Immature natural killer cell (primary cell): ENCODE measurements around the gene ZNF518B. TPM values are rescaled to one million over a fixed set of nuclear protein-coding genes. Genes with fewer than 3 reads are reported as not detected.

Experiments
- DNase-seq, 3 donors: peaks; one replicate each; pipeline ENCODE4 v3.0.0; 2022; ENCODE audit warnings: mixed read lengths in 1 of 3
- H3K27ac Mint-ChIP-seq, 6 donors: one replicate each; pipeline ENCODE4 v1.8.0; 2020; ENCODE audit warnings: mixed read lengths in 6 of 6, mild to moderate bottlenecking in 5 of 6, inconsistent platforms in 4 of 6, moderate library complexity in 3 of 6
- H3K27me3 Mint-ChIP-seq, 3 donors: one replicate each; pipeline ENCODE4 v1.8.0; 2020 to 2021; ENCODE audit warnings: low read depth in 3 of 3, mild to moderate bottlenecking in 3 of 3, mixed read lengths in 3 of 3, moderate library complexity in 3 of 3, inconsistent platforms in 1 of 3
- H3K36me3 Mint-ChIP-seq, 3 donors: one replicate each; pipeline ENCODE4 v1.8.0; 2020; ENCODE audit warnings: mixed read lengths in 3 of 3, inconsistent platforms in 2 of 3, mild to moderate bottlenecking in 2 of 3
- H3K4me1 Mint-ChIP-seq, 2 donors: one replicate each; pipeline ENCODE4 v1.8.0; 2020; ENCODE audit warnings: inconsistent platforms in 2 of 2, mild to moderate bottlenecking in 2 of 2, mixed read lengths in 2 of 2, moderate library complexity in 1 of 2
- H3K4me3 Mint-ChIP-seq, 5 donors: one replicate each; pipeline ENCODE4 v1.8.0; 2020; ENCODE audit warnings: mild to moderate bottlenecking in 5 of 5, mixed read lengths in 5 of 5, inconsistent platforms in 3 of 5, moderate library complexity in 3 of 5
- H3K9me3 Mint-ChIP-seq, 6 donors: one replicate each; pipeline ENCODE4 v1.8.0; 2020; ENCODE audit warnings: mild to moderate bottlenecking in 6 of 6, mixed read lengths in 6 of 6, inconsistent platforms in 4 of 6, moderate library complexity in 3 of 6
- polyA plus RNA-seq, 3 donors: library from polyadenylated mRNA; unstranded; fragments of 300-500 nt; fragmentation: Illumina TruSeq; gene quantifications; one replicate each; pipeline ENCODE4 v1.2.3, GENCODE V29; 2021

Gene ZNF518B
- polyA plus RNA-seq = 1 to 10 TPM; 2.8 to 8.5 (median 4.9) TPM

DNA sequence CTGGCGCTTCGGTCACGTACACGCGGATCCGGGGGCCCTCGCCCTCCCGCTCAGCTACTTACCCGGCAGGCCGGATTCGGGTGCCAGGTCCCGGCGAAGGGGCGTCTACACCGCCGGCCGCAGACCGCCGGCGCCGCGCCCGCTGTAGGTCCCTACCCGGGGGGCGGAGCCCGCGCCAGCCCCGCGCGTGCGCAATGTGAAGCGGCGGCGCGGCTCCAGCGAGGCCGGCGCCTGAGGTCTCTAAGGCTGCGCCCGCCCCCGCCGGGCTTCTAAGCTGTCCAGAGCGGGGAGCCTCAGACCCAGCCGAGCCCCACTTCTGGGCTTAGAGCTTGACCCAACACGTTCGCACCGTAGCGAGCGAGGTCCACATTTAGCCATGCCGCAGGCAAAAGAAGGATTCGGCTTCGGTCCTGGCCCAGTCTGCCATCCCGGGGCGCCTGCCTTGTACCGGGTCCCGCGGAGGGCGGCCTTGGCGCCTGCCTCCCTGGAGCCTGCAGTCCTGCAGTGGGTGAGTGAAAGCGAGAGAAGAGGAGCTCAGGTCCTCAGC lies at the start of gene ZNF518B:
TSS of gene ZNF518B (minus strand) at position 172 of the 547 bp plus-strand sequence. CDS start 11,098 bp downstream, outside the sequence.
- H3K27me3 Mint-ChIP-seq = peaks cover 13 to 22% (median 13%) of the 10 kb centered on the region in 3 donors
- peak; percentile 90 to 93 (median 92) for DNase-seq
- H3K4me3 Mint-ChIP-seq = peak within 1 kb of the TSS; percentile 83 to 90 (median 87)
- peaks cover 32 to 46% of the 10 kb centered on the region in 2 donors for H3K4me1 Mint-ChIP-seq
- H3K36me3 Mint-ChIP-seq = peaks cover 9 to 21% (median 14%) of the 10 kb centered on the region in 3 donors
- peaks cover 0 to 7% (median 0%) of the 10 kb centered on the region in 6 donors for H3K9me3 Mint-ChIP-seq
- peak within 1 kb of the TSS; percentile 84 to 95 (median 88) for H3K27ac Mint-ChIP-seq

DNA sequence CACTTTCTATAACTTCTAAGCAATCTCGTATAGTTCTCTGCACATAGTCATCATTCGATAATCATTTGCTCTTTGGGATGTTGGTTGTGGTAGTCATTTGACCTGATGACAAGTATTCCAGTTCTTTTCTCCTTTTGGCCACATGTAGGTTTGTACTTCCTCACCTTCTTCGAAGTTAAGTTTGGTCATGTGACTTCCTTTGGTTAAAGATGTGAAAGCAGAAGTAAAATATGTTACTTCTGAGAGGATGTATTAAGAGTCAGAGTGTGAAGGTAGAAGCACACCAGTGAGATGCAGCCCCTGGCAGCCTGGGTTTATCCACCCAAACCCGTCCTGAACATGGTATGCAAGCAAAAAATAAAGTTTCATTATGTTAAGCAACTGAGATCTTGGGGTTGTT lies 48.9 kb upstream of the ZNF518B start:
- peaks cover 0 to 16% (median 4%) of the 10 kb centered on the region in 3 donors for H3K36me3 Mint-ChIP-seq
- DNase-seq = no peak
- H3K9me3 Mint-ChIP-seq = peaks cover 0 to 14% (median 6%) of the 10 kb centered on the region in 6 donors
- peaks cover 0 to 1% (median 0%) of the 10 kb centered on the region in 3 donors for H3K27me3 Mint-ChIP-seq
- H3K4me3 Mint-ChIP-seq = peak overlapping the region in 2 of 5 donors; percentile 10 to 11
- H3K27ac Mint-ChIP-seq = peak overlapping the region in 1 of 6 donors; percentile 1
- H3K4me1 Mint-ChIP-seq = peaks cover 5 to 8% of the 10 kb centered on the region in 2 donors

DNA sequence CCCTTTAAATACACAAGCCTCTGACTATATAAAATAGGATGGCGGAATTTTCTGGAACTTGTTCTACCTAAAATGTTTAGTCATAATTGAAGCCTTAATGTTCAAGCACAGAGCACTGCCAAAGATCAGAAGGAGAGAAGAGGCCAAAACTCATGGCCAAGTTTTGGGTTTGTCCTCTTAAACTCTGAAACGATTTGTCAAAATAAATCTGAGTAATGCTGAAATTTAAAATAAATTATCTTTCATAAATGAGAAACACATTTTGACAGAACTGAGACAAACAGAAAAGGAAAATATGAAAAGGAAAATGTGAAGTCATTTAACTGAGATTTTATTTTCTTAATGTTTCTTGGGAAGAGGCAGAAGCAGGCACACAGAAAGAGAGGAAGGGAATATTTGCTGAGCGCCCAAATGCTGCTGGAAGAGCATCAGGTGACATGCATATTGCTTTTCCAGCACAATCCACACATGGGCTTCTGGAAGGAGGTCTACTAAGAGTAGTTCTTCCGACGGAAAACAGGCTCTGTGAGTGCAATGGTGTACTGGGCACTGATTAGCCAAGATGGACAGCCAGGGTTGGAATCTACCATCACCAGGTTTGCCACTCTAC lies 47.4 kb upstream of the ZNF518B start:
- H3K27ac Mint-ChIP-seq = no peak overlapping the region
- no peak for DNase-seq
- no peak overlapping the region for H3K4me3 Mint-ChIP-seq
- H3K4me1 Mint-ChIP-seq = peaks cover 5 to 8% of the 10 kb centered on the region in 2 donors
- peaks cover 0 to 13% (median 6%) of the 10 kb centered on the region in 6 donors for H3K9me3 Mint-ChIP-seq
- peaks cover 0 to 1% (median 0%) of the 10 kb centered on the region in 3 donors for H3K27me3 Mint-ChIP-seq
- peaks cover 0 to 11% (median 4%) of the 10 kb centered on the region in 3 donors for H3K36me3 Mint-ChIP-seq

DNA sequence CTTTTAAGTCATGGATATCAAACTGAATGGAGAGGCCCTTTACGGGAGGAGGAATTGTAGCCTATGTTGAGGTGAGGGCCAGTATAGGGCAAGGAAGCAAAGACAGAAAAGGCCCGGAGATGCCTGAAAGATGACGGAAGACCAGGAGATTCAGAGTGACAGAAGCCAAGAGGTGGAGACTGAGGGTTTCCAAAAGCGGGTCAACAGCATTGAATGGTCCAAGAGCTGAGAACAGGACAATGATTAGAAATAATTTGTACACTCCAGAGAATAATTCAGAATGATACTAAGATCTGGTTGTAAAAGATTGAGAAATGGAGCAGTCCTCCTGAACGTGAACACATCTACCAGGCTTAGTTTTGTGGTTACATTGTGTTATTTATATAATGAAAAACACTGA lies 45.5 kb upstream of the ZNF518B start:
- Mint-ChIP-seq H3K4me3 (no peak overlapping the region), H3K4me1 (peaks cover 5 to 8% of the 10 kb centered on the region in 2 donors), H3K9me3 (peaks cover 0 to 13% (median 6%) of the 10 kb centered on the region in 6 donors), H3K36me3 (peaks cover 0 to 11% (median 4%) of the 10 kb centered on the region in 3 donors), H3K27ac (no peak overlapping the region), H3K27me3 (peaks cover 0 to 1% (median 0%) of the 10 kb centered on the region in 3 donors)
- DNase-seq = no peak

DNA sequence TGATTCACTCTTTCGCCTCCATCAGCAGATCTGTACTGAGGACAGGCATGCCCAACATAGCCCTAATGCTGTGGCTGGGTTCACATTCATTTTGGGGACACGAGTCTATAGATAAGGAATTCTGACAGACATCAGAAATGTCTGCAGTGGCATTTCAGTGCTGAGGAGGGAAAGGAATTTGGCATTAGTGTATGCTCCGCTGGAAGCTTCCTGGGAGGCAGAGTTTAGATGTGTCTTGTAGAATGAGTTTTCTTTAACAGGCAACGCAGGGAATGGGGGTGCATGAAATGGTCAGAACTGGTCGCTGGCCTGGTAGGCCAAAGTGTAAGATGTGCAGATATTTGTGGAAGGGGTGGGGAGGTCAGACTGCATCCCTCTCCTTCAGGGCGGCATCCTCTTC lies 43.5 kb upstream of the ZNF518B start:
- no peaks in the 10 kb centered on the region for H3K4me1 Mint-ChIP-seq
- H3K27ac Mint-ChIP-seq = no peak overlapping the region
- no peaks in the 10 kb centered on the region for H3K27me3 Mint-ChIP-seq
- peaks cover 0 to 8% (median under 1%) of the 10 kb centered on the region in 6 donors for H3K9me3 Mint-ChIP-seq
- no peak overlapping the region for H3K4me3 Mint-ChIP-seq
- peaks cover 0 to 7% (median 0%) of the 10 kb centered on the region in 3 donors for H3K36me3 Mint-ChIP-seq
- no peak for DNase-seq

GRCh38 chr4:10496200-10496599 lies 39.0 kb upstream of the ZNF518B start:
- H3K4me1 Mint-ChIP-seq = no peaks in the 10 kb centered on the region
- no peak for DNase-seq
- H3K9me3 Mint-ChIP-seq = peaks cover 0 to 2% (median 0%) of the 10 kb centered on the region in 6 donors

DNA sequence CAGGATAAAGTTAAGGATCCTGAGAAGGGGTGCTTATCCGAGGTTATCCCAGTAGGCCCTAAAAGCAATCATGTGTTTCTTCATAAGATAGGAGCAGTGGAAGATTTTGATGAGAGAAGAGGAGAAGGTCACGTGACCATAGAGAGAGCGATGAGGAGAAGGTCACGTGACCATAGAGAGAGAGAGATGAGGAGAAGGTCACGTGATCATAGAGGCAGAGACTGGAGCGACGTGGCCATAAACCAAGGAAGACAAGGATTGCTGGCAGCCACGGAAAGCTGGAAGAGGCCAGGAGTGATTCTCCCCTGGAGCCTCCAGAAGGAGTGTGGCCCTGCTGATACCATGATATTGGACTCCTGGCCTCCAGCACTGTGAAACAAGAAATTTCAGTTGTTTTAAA lies 38.4 kb upstream of the ZNF518B start:
- Mint-ChIP-seq H3K4me3 (no peak overlapping the region), H3K36me3 (peaks cover 0 to 3% (median 0%) of the 10 kb centered on the region in 3 donors), H3K9me3 (no peaks in the 10 kb centered on the region), H3K4me1 (no peaks in the 10 kb centered on the region), H3K27ac (no peak overlapping the region), H3K27me3 (peaks cover 0 to 6% (median 0%) of the 10 kb centered on the region in 3 donors)
- no peak for DNase-seq

More at GRCh38 chr4:10496200-10496599, 39.0 kb upstream of the ZNF518B start:
- no peak overlapping the region for H3K27ac Mint-ChIP-seq
- H3K27me3 Mint-ChIP-seq = peaks cover 0 to 6% (median 0%) of the 10 kb centered on the region in 3 donors
- H3K36me3 Mint-ChIP-seq = peaks cover 0 to 3% (median 0%) of the 10 kb centered on the region in 3 donors
- no peak overlapping the region for H3K4me3 Mint-ChIP-seq

DNA sequence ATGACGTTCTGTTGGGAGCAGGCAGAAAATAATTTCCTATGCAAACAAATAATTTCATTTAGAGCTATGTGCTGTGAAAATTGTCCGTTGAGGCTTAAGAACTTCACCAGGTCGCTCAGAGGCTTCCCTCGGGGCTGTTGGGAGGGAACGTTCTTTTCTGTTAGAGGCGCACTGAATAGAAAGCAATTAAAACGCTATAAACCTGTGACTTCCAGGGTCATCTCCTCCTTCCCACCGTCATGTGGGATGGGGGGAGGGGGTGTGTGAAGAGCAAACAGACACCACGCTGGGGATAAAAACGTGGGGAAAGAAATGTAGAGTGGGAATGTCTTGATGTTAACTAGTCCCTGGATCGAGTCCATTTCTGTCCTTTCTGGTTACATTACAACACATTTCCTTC lies 35.2 kb upstream of the ZNF518B start:
- Mint-ChIP-seq H3K4me3 (no peak overlapping the region), H3K9me3 (no peaks in the 10 kb centered on the region), H3K27me3 (peaks cover 0 to 10% (median 2%) of the 10 kb centered on the region in 3 donors), H3K27ac (no peak overlapping the region), H3K36me3 (no peaks in the 10 kb centered on the region), H3K4me1 (peaks cover 0 to 4% of the 10 kb centered on the region in 2 donors)
- no peak for DNase-seq

- peaks cover 0 to 10% (median 2%) of the 10 kb centered on the region in 3 donors for H3K27me3 Mint-ChIP-seq
- no peaks in the 10 kb centered on the region for H3K9me3 Mint-ChIP-seq
- no peak for DNase-seq
- no peak overlapping the region for H3K27ac Mint-ChIP-seq
- H3K4me3 Mint-ChIP-seq = no peak overlapping the region
- H3K36me3 Mint-ChIP-seq = no peaks in the 10 kb centered on the region
- peaks cover 0 to 4% of the 10 kb centered on the region in 2 donors for H3K4me1 Mint-ChIP-seq
Measured at GRCh38 chr4:10491401-10491800, 34.2 kb upstream of the ZNF518B start.

DNA sequence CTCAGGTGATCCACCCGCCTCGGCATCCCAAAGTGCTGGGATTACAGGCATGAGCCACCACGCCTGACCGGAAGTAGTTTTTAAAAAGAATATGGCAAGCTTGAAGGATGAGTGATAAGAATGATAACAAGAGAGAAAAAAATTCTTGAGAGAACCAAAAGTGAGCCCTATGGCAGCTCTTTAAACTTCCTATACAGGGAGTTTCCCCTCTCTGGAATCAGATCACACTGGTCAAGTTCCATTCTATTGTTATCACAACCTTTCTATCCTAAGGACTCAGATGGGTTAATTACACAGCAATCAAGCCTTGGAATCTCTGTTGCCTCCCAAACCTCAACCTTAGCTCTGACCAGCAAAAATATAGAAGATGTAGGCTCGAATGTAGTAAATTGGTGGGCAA lies 33.8 kb upstream of the ZNF518B start:
- DNase-seq = no peak
- H3K27me3 Mint-ChIP-seq = peaks cover 0 to 10% (median 2%) of the 10 kb centered on the region in 3 donors

DNA sequence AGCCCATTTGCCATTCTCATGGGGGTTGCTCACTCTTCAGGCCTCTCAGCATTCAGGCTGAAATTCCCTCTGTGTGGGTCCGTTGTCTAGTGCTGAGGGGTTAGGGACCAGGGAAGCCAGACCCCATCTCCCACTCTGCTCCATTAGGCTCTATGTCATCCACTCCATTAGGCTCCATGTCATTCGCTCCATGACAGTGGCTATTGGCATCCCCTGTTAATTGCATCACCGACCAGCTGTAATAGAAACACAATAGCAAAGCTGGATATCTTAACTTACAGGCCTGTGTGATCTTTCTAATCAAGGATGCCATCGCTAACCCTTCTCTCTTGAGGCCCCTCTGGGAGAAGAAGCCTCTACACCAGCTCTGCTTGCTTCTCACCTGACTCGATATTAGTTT lies 25.7 kb upstream of the ZNF518B start:
- Mint-ChIP-seq H3K27me3 (peaks cover 4 to 12% (median 5%) of the 10 kb centered on the region in 3 donors), H3K4me1 (no peaks in the 10 kb centered on the region), H3K4me3 (no peak overlapping the region)

More for the DNA sequence above, 33.8 kb upstream of the ZNF518B start:
- no peaks in the 10 kb centered on the region for H3K9me3 Mint-ChIP-seq
- H3K36me3 Mint-ChIP-seq = no peaks in the 10 kb centered on the region
- peaks cover 0 to 4% of the 10 kb centered on the region in 2 donors for H3K4me1 Mint-ChIP-seq
- no peak overlapping the region for H3K27ac Mint-ChIP-seq
- no peak overlapping the region for H3K4me3 Mint-ChIP-seq

GRCh38 chr4:10480616-10481015 lies 23.4 kb upstream of the ZNF518B start:
- no peaks in the 10 kb centered on the region for H3K4me1 Mint-ChIP-seq
- no peak overlapping the region for H3K27ac Mint-ChIP-seq
- H3K36me3 Mint-ChIP-seq = no peaks in the 10 kb centered on the region
- no peak overlapping the region for H3K4me3 Mint-ChIP-seq
- no peak for DNase-seq
- peaks cover 0 to 1% (median 0%) of the 10 kb centered on the region in 6 donors for H3K9me3 Mint-ChIP-seq
- peaks cover 5 to 16% (median 5%) of the 10 kb centered on the region in 3 donors for H3K27me3 Mint-ChIP-seq

More for the DNA sequence above, 25.7 kb upstream of the ZNF518B start:
- DNase-seq = no peak
- H3K36me3 Mint-ChIP-seq = no peaks in the 10 kb centered on the region
- no peak overlapping the region for H3K27ac Mint-ChIP-seq
- H3K9me3 Mint-ChIP-seq = peaks cover 0 to 1% (median 0%) of the 10 kb centered on the region in 6 donors

DNA sequence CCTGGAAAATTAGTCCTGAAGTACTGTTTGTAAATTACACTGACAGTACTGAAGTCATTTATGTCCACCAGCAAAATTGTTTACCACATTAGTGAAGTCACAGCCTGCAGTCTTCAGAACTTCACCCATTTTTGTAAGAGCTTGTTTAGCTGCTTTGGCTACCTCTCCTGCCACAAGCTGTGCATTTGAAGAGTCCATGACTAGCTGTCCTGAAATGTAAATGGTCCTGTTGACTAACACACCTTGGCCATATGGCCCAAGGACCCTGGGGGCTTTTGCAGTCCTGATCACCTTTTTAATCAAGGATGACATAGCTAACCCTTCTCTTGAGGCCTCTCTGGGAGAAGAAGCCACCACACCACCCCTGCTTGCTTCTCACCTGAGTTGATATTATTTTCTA lies 21.4 kb upstream of the ZNF518B start:
- DNase-seq = no peak
- Mint-ChIP-seq H3K27ac (no peak overlapping the region), H3K4me3 (no peak overlapping the region), H3K9me3 (no peaks in the 10 kb centered on the region), H3K36me3 (no peaks in the 10 kb centered on the region), H3K27me3 (peaks cover 3 to 12% (median 7%) of the 10 kb centered on the region in 3 donors), H3K4me1 (no peaks in the 10 kb centered on the region)

DNA sequence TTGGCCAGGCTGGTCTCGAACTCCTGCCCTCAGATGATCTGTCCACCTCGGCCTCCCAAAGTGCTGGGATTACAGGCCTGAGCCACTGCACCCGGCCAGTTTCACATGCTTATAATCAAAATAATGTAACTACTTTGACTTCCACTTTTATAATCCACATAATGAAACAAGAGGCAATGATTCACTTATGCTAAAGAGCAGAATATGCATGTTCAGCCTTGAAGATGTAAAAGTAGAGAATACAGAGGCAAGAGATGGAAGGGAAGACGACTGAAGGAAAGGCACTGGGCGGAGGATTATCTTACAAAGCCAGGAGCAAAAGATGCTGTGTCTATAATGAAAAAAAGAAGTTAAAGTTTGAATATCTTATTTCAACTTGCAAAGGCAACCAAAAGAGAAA lies 13.3 kb upstream of the ZNF518B start:
- H3K36me3 Mint-ChIP-seq = no peaks in the 10 kb centered on the region
- H3K9me3 Mint-ChIP-seq = no peaks in the 10 kb centered on the region
- DNase-seq = no peak
- H3K4me3 Mint-ChIP-seq = no peak overlapping the region
- no peaks in the 10 kb centered on the region for H3K4me1 Mint-ChIP-seq
- H3K27ac Mint-ChIP-seq = no peak overlapping the region
- peaks cover 5 to 10% (median 6%) of the 10 kb centered on the region in 3 donors for H3K27me3 Mint-ChIP-seq
